ENCODE data around the gene CYFIP2. TPM values are rescaled to one million over a fixed set of nuclear protein-coding genes. Genes with fewer than 3 reads are reported as not detected.

CYFIP2 gene
- polyA plus RNA-seq, 1 donor from 2014 or later = 366 TPM

- Mint-ChIP-seq H3K27ac (no peak overlapping the region), H3K36me3 (peaks cover 6% of the 10 kb centered on the region), H3K4me3 (no peak overlapping the region), H3K4me1 (peaks cover 6 to 13% (median 10%) of the 10 kb centered on the region in 3 donors), H3K9me3 (no peaks in the 10 kb centered on the region), H3K27me3 (no peaks in the 10 kb centered on the region)
These were observed 20.4 kb upstream of the CYFIP2 start for GRCh38 chr5:157245476-157245875.

GRCh38 chr5:157245886-157246285, 20.0 kb upstream of the CYFIP2 start:
- peaks cover 6% of the 10 kb centered on the region for H3K36me3 Mint-ChIP-seq
- no peak overlapping the region for H3K4me3 Mint-ChIP-seq
- H3K27ac Mint-ChIP-seq = no peak overlapping the region

GRCh38 chr5:157247267-157247666, 18.7 kb upstream of the CYFIP2 start:
- peaks cover 6 to 13% (median 10%) of the 10 kb centered on the region in 3 donors for H3K4me1 Mint-ChIP-seq
- H3K36me3 Mint-ChIP-seq = peaks cover 6% of the 10 kb centered on the region
- H3K4me3 Mint-ChIP-seq = no peak overlapping the region
- H3K27me3 Mint-ChIP-seq = no peaks in the 10 kb centered on the region
- H3K27ac Mint-ChIP-seq = peak overlapping the region in 2 of 3 donors; percentile 17 to 46
- H3K9me3 Mint-ChIP-seq = no peaks in the 10 kb centered on the region

More at GRCh38 chr5:157245886-157246285, 20.0 kb upstream of the CYFIP2 start:
- Mint-ChIP-seq H3K27me3 (no peaks in the 10 kb centered on the region), H3K9me3 (no peaks in the 10 kb centered on the region), H3K4me1 (peaks cover 6 to 13% (median 10%) of the 10 kb centered on the region in 3 donors)

- H3K9me3 Mint-ChIP-seq = no peaks in the 10 kb centered on the region
- H3K27ac Mint-ChIP-seq = peak overlapping the region in 1 of 3 donors; percentile 32
- H3K4me1 Mint-ChIP-seq = peaks cover 17 to 24% (median 18%) of the 10 kb centered on the region in 3 donors
- H3K4me3 Mint-ChIP-seq = no peak overlapping the region
- H3K36me3 Mint-ChIP-seq = peaks cover 6% of the 10 kb centered on the region
- no peaks in the 10 kb centered on the region for H3K27me3 Mint-ChIP-seq
These were observed 17.0 kb upstream of the CYFIP2 start for GRCh38 chr5:157248821-157249470.

GRCh38 chr5:157252711-157253465, 13.0 kb upstream of the CYFIP2 start:
- H3K4me1 Mint-ChIP-seq = peaks cover 17 to 25% (median 18%) of the 10 kb centered on the region in 3 donors
- H3K4me3 Mint-ChIP-seq = peak overlapping the region in 2 of 4 donors; percentile 63 to 88
- H3K9me3 Mint-ChIP-seq = no peaks in the 10 kb centered on the region
- H3K27me3 Mint-ChIP-seq = no peaks in the 10 kb centered on the region
- peak overlapping the region; percentile 75 to 89 (median 87) for H3K27ac Mint-ChIP-seq
- H3K36me3 Mint-ChIP-seq = peaks cover 4% of the 10 kb centered on the region

GRCh38 chr5:157253547-157253946, 12.4 kb upstream of the CYFIP2 start:
- Mint-ChIP-seq H3K36me3 (peaks cover 3% of the 10 kb centered on the region), H3K4me3 (peak overlapping the region in 2 of 4 donors; percentile 63 to 88), H3K27ac (peak overlapping the region; percentile 75 to 89 (median 87)), H3K9me3 (no peaks in the 10 kb centered on the region), H3K27me3 (no peaks in the 10 kb centered on the region), H3K4me1 (peaks cover 17 to 23% (median 18%) of the 10 kb centered on the region in 3 donors)

GRCh38 chr5:157258450-157258849, 7.5 kb upstream of the CYFIP2 start:
- Mint-ChIP-seq H3K27ac (no peak overlapping the region), H3K4me3 (peak overlapping the region in 1 of 4 donors; percentile 61), H3K27me3 (no peaks in the 10 kb centered on the region), H3K36me3 (peaks cover 4% of the 10 kb centered on the region), H3K9me3 (no peaks in the 10 kb centered on the region), H3K4me1 (peaks cover 8 to 17% (median 15%) of the 10 kb centered on the region in 3 donors)

GRCh38 chr5:157259699-157260098, 6.2 kb upstream of the CYFIP2 start:
- Mint-ChIP-seq H3K4me1 (peaks cover 14 to 24% (median 23%) of the 10 kb centered on the region in 3 donors), H3K27me3 (no peaks in the 10 kb centered on the region), H3K9me3 (no peaks in the 10 kb centered on the region), H3K36me3 (peaks cover 4% of the 10 kb centered on the region), H3K4me3 (no peak overlapping the region), H3K27ac (no peak overlapping the region)

GRCh38 chr5:157263496-157264090, 2.3 kb upstream of the CYFIP2 start:
- H3K9me3 Mint-ChIP-seq = no peaks in the 10 kb centered on the region
- H3K4me1 Mint-ChIP-seq = peaks cover 32 to 39% (median 35%) of the 10 kb centered on the region in 3 donors
- H3K4me3 Mint-ChIP-seq = peak overlapping the region in 3 of 4 donors; percentile 44 to 80 (median 54)
- peaks cover 6% of the 10 kb centered on the region for H3K36me3 Mint-ChIP-seq
- H3K27me3 Mint-ChIP-seq = no peaks in the 10 kb centered on the region
- peak overlapping the region; percentile 43 to 95 (median 76) for H3K27ac Mint-ChIP-seq

- Mint-ChIP-seq H3K4me1 (peaks cover 52 to 58% (median 54%) of the 10 kb centered on the region in 3 donors), H3K9me3 (no peaks in the 10 kb centered on the region), H3K27me3 (no peaks in the 10 kb centered on the region), H3K27ac (peak overlapping the region; percentile 94 to 97 (median 94)), H3K4me3 (peak overlapping the region; percentile 85 to 98 (median 95)), H3K36me3 (peaks cover 9% of the 10 kb centered on the region)
These were observed 524 bp downstream of the CYFIP2 start for GRCh38 chr5:157266286-157267007.

GRCh38 chr5:157267025-157267424, 1.1 kb downstream of the CYFIP2 start:
- peak overlapping the region; percentile 85 to 98 (median 95) for H3K4me3 Mint-ChIP-seq

GRCh38 chr5:157267761-157268480, 2.0 kb downstream of the CYFIP2 start:
- H3K27me3 Mint-ChIP-seq = no peaks in the 10 kb centered on the region
- peak overlapping the region; percentile 85 to 98 (median 95) for H3K4me3 Mint-ChIP-seq
- H3K36me3 Mint-ChIP-seq = peaks cover 11% of the 10 kb centered on the region
- peak overlapping the region; percentile 70 to 94 (median 94) for H3K27ac Mint-ChIP-seq
- H3K4me1 Mint-ChIP-seq = peaks cover 61 to 68% (median 67%) of the 10 kb centered on the region in 3 donors
- H3K9me3 Mint-ChIP-seq = no peaks in the 10 kb centered on the region

More at GRCh38 chr5:157267025-157267424, 1.1 kb downstream of the CYFIP2 start:
- Mint-ChIP-seq H3K4me1 (peaks cover 57 to 64% (median 60%) of the 10 kb centered on the region in 3 donors), H3K27me3 (no peaks in the 10 kb centered on the region), H3K27ac (peak overlapping the region; percentile 94 to 97 (median 94)), H3K36me3 (peaks cover 11% of the 10 kb centered on the region), H3K9me3 (no peaks in the 10 kb centered on the region)

- peak overlapping the region; percentile 76 to 99 (median 94) for H3K27ac Mint-ChIP-seq
- peaks cover 62 to 66% (median 65%) of the 10 kb centered on the region in 3 donors for H3K4me1 Mint-ChIP-seq
- H3K36me3 Mint-ChIP-seq = peaks cover 14% of the 10 kb centered on the region
- H3K9me3 Mint-ChIP-seq = no peaks in the 10 kb centered on the region
- H3K27me3 Mint-ChIP-seq = no peaks in the 10 kb centered on the region
- peak overlapping the region; percentile 55 to 87 (median 84) for H3K4me3 Mint-ChIP-seq
These were observed 3.3 kb downstream of the CYFIP2 start for GRCh38 chr5:157269165-157269671.

Data from IgD-negative memory B cell (primary cell).